Coronary artery (tissue), 2 donors: Measurements from ENCODE around the gene RICTOR.

Experiments used
- DNase-seq: peaks from one replicate; pipeline ENCODE4 v3.0.0-alpha.2; 2017; ENCODE audit warnings: low spot score
- H3K27ac ChIP-seq, 2 donors: fragments of 200-600 bp; sonication (generic); one replicate each; pipeline ENCODE4 v1.5.1; 2016 to 2019
- H3K4me3 ChIP-seq: fragments of 200-600 bp; sonication (generic); 2 replicates; pipeline ENCODE4 v1.5.1; 2016; ENCODE audit warnings: mild to moderate bottlenecking, moderate library complexity
- TF ChIP-seq, protein P1 (sequence below): fragments of 200-600 bp; sonication (generic); IDR thresholded peaks from one replicate; pipeline ENCODE4 v1.5.1; 2019; ENCODE audit warnings: antibody characterized with exemption

Gene RICTOR

DNA sequence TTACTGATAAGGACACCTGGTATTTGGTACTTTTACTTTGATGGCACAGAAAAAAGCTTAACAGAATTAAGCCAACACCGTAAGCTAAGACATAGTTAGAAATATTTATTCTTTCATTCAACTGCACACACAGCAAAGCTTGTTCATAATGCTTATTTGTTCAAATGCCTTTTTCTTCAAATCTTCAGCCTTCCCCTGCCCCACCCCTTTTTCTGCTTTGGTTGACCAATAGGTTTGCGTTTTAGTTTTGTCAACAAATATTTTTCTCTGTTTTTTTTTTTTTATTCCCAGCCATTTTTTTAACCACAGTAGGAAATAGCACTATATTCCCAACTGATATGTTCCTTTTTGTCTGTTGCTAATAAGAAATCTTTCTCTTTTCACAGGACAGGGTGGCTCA is 4.9 kb upstream of the RICTOR start:
- H3K4me3 ChIP-seq, result no peak overlapping the region
- DNase-seq, result no peak
- TF ChIP-seq, protein P1, sequence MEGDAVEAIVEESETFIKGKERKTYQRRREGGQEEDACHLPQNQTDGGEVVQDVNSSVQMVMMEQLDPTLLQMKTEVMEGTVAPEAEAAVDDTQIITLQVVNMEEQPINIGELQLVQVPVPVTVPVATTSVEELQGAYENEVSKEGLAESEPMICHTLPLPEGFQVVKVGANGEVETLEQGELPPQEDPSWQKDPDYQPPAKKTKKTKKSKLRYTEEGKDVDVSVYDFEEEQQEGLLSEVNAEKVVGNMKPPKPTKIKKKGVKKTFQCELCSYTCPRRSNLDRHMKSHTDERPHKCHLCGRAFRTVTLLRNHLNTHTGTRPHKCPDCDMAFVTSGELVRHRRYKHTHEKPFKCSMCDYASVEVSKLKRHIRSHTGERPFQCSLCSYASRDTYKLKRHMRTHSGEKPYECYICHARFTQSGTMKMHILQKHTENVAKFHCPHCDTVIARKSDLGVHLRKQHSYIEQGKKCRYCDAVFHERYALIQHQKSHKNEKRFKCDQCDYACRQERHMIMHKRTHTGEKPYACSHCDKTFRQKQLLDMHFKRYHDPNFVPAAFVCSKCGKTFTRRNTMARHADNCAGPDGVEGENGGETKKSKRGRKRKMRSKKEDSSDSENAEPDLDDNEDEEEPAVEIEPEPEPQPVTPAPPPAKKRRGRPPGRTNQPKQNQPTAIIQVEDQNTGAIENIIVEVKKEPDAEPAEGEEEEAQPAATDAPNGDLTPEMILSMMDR, result no peak
- H3K27ac ChIP-seq, result no peak overlapping the region

DNA sequence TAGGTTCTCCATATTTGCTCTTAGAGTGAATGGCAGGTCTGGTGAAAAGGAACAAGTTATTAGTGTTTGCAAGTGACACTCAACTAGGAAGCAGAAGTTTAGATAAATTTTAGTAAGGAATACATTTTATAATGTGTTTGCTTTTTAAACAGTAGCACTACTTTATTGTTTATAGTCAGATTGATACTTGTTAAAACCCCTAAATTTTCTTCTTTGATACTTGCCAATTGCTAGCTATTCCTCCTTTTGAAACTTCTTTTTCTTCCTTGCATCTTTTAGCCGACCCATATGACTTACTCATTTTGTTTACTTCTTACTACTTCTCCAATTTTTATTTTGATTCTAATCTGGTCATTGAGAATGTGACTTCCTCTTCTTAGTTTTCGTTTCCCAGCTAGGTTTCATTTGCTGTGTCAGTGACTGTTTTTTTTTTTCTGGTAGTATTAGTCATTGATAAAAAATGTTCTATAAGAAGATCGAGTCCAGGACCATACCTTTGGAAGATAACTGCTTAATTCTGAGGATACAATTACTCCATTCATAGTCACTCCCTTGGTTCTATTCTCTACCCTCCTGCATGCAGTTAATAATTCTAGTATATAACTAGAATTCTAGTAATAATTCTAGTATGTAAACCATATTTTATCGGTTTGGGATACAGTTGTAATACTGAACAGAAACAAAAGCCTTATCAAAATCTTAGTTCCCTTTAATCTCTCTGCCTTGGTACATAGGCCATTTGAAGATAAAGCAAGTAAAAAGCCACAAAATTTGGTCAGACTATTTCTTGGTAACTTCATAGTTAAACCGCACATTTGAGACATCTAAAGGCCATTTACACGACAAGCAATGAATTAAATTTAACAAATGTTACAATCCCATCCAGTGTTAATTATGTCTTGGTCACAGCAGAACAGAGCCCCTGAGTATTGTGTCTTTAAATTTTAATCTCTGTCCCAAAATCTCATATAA is 2.8 kb upstream of the RICTOR start:
- Histone ChIP-seq H3K4me3 (no peak overlapping the region), H3K27ac (peak overlapping the region in 1 of 2 donors; percentile 30)
- TF ChIP-seq, protein P1, result no peak
- no peak for DNase-seq

DNA sequence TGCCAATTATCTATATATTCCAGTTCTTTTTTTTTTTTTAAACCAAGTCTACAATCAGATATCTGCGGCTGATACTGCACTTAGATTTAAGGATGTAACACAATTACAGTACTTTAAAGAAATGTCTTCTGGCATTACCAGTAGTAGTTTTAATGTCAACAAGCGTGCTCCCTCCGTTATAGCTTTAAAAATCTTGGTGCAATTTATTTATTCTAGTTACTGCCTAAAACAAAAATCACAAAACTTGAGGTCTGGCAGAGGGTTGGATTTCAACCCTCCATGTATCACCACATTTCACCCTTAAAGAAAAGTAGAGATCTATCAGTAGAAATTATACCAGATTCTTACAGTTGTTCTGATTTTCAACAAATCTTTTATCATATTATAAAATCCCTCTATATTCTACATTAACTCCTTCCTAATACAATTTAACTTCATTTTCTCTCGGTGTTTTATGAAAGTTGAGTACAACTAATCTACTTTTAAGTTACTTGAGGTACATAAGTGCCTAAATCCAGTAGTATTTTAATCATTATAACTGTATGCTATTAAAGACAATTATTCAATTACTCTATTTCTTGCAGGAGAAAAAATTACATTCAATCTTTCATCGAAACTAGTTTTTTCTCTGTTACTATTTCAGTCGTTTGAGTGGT is 2.0 kb upstream of the RICTOR start:
- Histone ChIP-seq H3K4me3 (no peak overlapping the region), H3K27ac (peak overlapping the region in 1 of 2 donors; percentile 30)
- no peak for DNase-seq
- TF ChIP-seq, protein P1, result no peak

DNA sequence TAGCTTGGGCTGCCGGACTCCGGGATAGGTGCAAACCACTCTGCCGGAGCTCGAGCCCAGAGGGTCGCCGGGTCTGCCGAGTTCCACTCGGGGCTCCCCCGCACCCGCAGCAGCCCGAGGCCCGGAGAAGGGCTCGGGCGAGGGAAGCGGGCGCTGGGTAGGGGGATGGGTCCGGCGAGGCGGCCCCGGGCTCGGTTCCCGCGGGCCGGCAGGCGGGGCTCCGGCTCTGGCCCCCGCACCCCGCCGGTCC is 507 bp downstream of the RICTOR start:
- TF ChIP-seq, protein P1, result no peak
- peak overlapping the region; percentile 99 for H3K27ac ChIP-seq
- no peak for DNase-seq
- peak overlapping the region; percentile 94 for H3K4me3 ChIP-seq

DNA sequence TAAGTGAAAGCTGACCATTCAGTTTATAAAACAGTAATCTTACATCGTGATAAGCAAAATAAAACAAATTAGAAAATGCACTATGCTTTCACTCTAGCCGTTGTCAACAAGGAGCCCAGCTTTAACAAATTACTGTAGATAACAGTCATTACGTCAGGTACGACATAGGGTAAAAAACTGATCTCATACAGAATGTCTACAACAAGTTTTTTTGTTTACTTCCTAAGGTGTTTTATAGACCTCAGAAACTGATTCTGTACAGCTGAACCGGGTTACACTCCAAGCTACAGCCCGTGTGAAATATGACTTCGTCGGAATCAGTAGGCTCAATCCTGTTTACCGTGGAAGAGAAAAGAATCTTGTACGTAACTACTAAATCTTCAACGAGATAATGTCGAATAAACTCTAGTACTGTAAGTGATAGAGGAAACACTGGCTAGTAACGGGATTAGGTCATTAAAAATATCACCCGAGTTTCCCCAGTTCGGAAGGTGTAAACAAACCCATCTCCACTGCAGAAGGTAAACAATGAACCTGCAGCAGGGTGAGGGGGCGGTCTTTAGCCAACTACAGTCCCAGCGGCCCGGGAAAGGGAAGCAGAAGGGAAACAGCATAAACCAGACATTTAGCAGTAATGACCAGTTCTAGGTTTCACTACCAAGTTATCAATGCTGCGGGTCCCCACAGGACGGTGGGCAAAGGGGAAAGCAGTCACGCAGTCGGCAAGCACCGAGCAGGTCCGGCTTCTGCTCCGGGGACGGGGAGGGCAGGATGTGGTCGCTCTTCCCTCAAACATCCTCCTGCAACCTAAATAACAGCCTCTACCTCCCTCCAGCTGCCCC is 1.1 kb downstream of the RICTOR start:
- TF ChIP-seq, protein P1, result no peak
- Histone ChIP-seq H3K27ac (peak overlapping the region; percentile 99), H3K4me3 (peak overlapping the region; percentile 94)
- DNase-seq, result peak; percentile 76

DNA sequence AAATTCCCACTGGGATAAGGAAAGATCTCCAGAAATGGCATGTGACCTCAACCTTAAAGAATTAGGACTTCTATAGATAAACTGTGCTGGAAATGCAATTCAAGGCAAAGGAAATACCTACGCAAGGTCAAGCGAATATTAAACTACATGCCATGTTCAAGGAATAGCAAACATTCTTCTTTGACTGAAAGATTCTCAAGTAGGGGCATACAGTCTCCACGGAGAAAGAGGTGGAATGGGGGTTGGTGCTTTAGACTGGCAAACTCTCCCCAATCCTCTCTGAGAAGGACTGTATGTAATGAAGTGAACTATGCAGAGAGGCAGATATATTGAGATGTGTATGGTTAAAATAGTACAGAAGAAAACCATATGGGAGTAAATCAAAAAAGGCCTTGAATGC is 6.1 kb downstream of the RICTOR start:
- Histone ChIP-seq H3K27ac (no peak overlapping the region), H3K4me3 (no peak overlapping the region)
- TF ChIP-seq, protein P1, result no peak
- no peak for DNase-seq
